H7 (cell line): Measurements from ENCODE around the gene AP4M1. TPM values are rescaled to one million over a fixed set of nuclear protein-coding genes. Genes with fewer than 3 reads are reported as not detected.

Experiments used
- DNase-seq: peaks from one replicate; pipeline ENCODE4 v3.0.0; 2012
- H3K27me3 ChIP-seq: 2 replicates; pipeline ENCODE4 v1.6.0; 2011; ENCODE audit warnings: mild to moderate bottlenecking, low read length; ENCODE audit not compliant: control insufficient read depth, insufficient read depth
- H3K36me3 ChIP-seq: replicated peaks from 2 replicates; pipeline ENCODE4 v1.5.1; 2011; ENCODE audit warnings: low read length; ENCODE audit not compliant: control insufficient read depth, insufficient read depth
- H3K4me3 ChIP-seq: 2 replicates; pipeline ENCODE4 v1.5.1; 2011; ENCODE audit warnings: low read depth, mild to moderate bottlenecking, control low read depth, low read length, moderate library complexity; ENCODE audit not compliant: insufficient read depth
- total RNA-seq: library from RNA; depleted of rRNA; stranded (reverse); fragments of >200 nt; shearing (Covaris generic); gene quantifications from 2 replicates; pipeline ENCODE4 v1.2.3, GENCODE V29; 2014

AP4M1 gene
- total RNA-seq, 1 experiment from 2014 or later: 23.3 TPM

DNA sequence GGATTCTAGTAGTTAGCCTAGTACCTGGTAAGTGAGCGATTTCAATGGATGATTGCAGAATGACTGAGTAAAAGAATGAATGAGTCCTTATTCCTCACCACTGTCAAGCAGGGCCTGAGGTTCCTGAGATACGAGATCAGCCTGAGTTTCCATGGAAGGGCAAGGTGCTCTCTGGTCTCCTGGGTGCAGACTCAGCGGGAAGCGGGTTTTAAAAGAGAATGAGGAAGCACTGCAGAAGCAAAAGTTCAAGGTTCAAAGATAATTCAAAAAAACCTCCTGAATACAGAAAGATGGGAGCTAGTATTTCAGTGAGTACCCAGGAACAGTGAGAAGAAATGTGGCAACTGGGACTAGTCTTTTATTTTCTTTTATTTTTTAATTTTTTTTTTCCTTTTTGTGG, 24.2 kb upstream of the AP4M1 start:
- no peak for DNase-seq
- Histone ChIP-seq H3K27me3 (no peaks in the 10 kb centered on the region), H3K4me3 (no peak overlapping the region), H3K36me3 (peaks cover 57% of the 10 kb centered on the region)

DNA sequence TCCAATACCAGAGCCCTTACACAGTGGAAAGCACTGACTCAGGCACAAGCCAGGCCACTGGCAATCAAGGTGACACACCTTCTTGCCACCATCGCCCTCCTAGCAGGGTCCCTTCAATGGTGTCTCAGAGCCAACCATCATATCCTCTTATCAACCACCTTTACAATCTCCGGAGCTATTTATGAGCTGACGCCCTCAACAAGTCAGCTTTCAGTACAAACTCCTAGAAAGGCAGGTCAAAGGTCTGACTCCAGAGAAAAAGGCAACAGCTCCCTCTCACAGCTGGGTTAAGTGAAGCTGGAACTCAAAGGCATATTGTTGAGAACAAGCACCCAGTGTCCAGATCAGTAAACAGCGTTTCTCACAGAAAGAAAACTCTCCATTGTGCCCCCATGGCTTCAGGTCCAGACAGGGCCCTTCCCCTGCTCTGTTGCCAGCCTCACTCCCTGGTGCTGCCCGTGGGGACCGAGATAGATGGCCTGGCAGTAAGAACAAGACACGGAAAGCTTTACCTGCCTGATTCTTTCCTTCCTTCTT, 22.4 kb upstream of the AP4M1 start:
- H3K36me3 ChIP-seq: peaks cover 41% of the 10 kb centered on the region
- no peak overlapping the region for H3K4me3 ChIP-seq

DNA sequence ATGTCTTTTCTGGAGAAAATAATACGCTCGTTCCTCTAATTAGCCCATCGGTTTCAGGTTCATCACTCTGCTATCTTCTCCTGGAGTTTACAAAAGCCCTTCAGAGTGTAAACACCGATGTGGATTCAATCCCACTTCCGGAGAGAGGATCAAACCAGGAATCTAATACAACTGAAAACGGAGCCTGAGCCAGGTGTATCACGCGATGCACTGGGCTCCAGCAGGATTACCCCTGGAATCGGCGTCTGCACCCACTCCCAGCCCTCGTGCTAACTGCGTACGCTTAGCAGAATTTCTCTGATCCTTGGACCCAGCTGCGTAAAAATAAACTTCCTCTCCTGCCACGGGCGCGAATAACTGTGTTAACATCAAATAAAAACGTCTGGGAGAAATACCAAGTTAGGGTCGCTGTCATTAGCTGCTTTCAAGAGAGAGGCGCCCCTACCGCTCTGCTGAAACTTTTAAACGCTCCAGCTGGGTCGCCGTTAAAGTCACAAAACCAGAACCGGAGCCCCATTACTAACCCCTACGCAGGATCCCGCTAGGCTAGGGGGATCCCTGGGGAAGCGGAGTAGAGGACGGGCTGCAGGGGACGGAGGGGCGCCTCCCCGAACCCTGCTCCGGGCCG, 20.4 kb upstream of the AP4M1 start:
- Histone ChIP-seq H3K36me3 (peaks cover 23% of the 10 kb centered on the region), H3K4me3 (peak overlapping the region; percentile 91), H3K27me3 (no peaks in the 10 kb centered on the region)
- peak; percentile 57 for DNase-seq

More for the DNA sequence above, 22.4 kb upstream of the AP4M1 start:
- no peak for DNase-seq
- H3K27me3 ChIP-seq: no peaks in the 10 kb centered on the region

DNA sequence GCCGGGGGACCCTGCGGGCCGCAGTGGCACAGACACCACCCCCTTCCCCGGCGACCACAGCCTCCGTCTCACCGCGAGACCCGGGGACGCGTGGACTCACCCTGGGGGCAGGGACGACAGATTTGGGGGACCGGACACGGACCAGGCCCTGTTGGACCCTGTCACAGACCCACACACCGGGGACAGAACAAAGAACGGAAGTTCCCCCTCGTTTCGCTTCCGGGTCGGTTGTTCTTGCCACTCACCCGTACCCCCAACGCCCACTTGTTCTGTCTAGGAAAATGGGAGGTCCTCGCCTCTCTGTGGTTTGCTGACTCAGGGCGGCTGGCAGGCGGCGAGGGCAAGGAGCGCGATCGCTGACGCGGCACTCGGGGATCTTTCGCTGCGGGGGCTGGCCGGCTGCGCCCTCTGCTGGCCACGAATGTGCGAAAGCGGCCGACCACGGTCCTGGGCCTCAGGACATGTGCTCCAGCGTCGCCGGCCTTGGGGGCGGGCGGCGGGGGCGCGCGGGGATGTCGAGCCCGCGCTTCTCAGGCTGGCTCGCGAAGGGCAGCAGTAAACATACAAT, 19.8 kb upstream of the AP4M1 start, which contains the start of gene ZNF3:
ZNF3 (minus strand) TSS at position 189 of the 568 bp plus-strand sequence. CDS start 4,366 bp downstream, outside the sequence.
- peak; percentile 97 for DNase-seq
- H3K4me3 ChIP-seq: peak within 1 kb of the TSS; percentile 91
- H3K27me3 ChIP-seq: no peaks in the 10 kb centered on the region
- peaks cover 20% of the 10 kb centered on the region for H3K36me3 ChIP-seq

DNA sequence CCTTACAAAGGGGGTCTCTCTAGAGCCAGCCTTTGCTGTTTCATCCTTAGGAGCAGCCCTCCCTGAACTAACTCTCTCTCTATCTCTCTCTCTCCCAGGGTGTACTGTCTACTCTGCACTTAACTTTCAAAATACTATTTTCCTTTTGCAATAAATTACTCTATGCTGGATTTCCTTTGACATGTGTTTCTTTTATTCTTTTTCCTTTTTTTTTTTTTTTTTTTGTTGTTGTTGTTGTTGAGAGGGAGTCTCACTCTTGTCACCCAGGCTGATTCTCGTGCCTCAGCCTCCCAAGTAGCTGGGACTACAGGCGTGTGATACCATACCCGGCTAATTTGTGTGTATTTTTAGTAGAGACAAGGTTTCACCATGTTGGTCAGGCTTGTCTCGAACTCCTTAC, 18.5 kb upstream of the AP4M1 start:
- peak; percentile 37 for DNase-seq

DNA sequence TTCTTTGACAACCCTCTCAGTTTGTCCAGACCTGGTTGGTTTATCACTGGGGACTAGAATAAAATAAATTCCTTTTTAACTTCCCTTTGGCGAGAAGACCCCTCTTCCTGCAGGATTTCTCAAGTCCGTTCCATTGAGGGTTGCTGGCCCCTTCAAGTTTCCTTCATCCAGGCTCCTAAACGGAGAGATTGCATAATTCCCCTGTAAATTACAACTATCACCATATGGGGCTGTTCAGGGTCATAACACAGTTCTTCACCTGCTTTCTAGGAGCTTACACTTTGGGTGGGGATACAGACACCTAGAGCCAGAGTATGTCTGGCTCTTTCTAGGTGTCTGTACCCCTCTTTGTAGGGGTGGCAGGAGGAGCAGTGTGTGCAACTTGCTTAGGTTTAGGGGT, 15.9 kb upstream of the AP4M1 start:
- Histone ChIP-seq H3K4me3 (no peak overlapping the region), H3K27me3 (no peaks in the 10 kb centered on the region), H3K36me3 (peaks cover 3% of the 10 kb centered on the region)
- DNase-seq: no peak

More for the DNA sequence above, 18.5 kb upstream of the AP4M1 start:
- Histone ChIP-seq H3K36me3 (peaks cover 14% of the 10 kb centered on the region), H3K27me3 (no peaks in the 10 kb centered on the region), H3K4me3 (no peak overlapping the region)

DNA sequence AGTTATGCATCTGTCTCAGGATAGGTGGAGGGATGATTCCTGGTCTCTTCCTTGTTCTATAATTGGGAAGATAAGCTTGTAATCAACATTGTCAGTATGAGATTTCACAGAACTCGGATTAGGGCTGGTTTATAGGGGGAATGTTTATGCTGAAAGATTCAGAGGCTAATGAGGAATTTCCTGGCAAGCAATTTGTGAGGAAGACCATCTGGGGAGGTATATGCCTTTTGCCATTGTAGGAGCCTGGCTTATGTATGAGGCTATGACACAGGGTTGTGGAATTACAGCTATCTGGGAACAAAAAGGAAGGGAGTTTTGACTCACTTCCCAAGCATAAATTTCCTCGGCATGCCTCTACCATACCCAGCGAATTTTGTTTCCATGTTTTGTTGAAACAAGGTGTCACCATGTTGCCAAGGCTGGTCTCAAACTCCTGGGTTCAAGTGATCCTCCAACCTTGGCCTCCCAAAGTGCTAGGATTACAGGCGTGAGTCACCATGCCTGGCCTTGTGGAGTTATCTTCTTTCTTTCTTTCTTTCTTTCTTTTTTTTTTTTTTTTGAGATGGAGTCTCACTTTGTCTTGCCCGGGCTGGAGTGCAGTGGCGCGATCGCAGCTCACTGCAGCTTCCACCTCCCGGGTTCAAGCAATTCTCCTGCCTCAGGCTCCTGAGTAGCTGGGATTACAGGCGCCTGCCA, 14.2 kb upstream of the AP4M1 start:
- Histone ChIP-seq H3K36me3 (peaks cover 12% of the 10 kb centered on the region), H3K27me3 (no peaks in the 10 kb centered on the region), H3K4me3 (no peak overlapping the region)
- DNase-seq: no peak

DNA sequence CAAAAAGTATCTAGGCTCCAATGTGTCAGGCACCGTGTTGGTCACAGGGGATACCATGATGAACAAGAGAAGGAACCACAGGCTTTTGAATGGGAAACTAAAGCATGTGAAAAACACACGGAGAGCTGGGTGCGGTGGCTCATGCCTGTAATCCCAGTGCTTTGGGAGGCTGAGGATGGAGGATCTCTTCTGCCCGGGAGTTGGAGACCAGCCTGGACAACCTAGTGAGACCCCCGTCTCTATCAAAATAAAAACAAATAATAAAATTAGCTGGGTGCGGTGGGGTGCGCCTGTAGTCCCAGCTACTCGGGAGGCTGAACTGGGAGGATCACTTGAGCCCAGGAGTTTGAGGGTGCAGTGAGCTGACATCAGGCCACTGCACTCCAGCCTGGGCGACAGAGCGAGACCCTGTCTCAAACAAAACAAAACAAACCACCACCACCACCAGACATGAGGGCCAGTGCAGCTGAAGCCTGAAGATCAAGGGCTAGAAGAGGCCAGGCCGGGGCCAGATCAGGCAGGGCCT, 13.3 kb upstream of the AP4M1 start:
- H3K36me3 ChIP-seq: peaks cover 21% of the 10 kb centered on the region
- no peaks in the 10 kb centered on the region for H3K27me3 ChIP-seq
- DNase-seq: no peak
- H3K4me3 ChIP-seq: peak overlapping the region; percentile 94

DNA sequence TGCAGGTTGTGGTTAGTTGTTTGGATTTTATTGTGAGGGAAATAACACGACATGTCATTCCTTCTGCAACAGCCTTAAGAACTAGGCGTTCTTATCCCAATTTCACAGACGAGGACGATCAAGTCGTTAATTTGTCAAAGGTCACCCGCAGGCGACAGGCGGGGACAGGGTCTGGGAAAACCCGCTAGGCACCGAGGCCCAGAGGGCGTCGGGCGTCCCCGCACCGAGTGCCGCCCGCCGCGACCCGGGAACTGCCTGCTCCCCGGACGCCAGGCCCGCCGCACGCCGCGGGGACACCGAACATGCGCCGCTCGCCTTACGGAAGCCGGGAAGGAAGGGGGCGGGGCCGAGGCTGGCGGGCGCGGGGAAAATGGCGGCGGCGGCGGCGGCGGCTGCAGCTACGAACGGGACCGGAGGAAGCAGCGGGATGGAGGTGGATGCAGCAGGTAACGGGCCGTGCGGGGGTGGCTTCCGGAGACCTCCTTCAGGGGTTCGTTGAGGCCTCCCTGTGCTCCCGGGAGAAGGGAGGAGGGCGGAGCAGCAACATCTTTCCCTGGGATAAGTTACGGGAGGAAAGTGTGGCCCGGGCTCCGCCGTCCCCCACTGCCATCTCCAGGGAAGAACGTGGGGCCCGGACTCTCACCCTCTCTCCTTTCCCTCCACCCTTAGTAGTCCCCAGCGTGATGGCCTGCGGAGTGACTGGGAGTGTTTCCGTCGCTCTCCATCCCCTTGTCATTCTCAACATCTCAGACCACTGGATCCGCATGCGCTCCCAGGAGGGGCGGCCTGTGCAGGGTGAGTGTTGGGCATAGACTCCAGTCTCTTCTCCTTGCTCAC, 12.6 kb upstream of the AP4M1 start, which contains the start of gene COPS6:
COPS6 (plus strand) TSS at position 349 of the 837 bp plus-strand sequence; CDS start at position 371, 22 bp downstream.
- peak; percentile 95 for DNase-seq
- no peaks in the 10 kb centered on the region for H3K27me3 ChIP-seq
- peaks cover 28% of the 10 kb centered on the region for H3K36me3 ChIP-seq
- peak within 1 kb of the TSS; percentile 94 for H3K4me3 ChIP-seq

DNA sequence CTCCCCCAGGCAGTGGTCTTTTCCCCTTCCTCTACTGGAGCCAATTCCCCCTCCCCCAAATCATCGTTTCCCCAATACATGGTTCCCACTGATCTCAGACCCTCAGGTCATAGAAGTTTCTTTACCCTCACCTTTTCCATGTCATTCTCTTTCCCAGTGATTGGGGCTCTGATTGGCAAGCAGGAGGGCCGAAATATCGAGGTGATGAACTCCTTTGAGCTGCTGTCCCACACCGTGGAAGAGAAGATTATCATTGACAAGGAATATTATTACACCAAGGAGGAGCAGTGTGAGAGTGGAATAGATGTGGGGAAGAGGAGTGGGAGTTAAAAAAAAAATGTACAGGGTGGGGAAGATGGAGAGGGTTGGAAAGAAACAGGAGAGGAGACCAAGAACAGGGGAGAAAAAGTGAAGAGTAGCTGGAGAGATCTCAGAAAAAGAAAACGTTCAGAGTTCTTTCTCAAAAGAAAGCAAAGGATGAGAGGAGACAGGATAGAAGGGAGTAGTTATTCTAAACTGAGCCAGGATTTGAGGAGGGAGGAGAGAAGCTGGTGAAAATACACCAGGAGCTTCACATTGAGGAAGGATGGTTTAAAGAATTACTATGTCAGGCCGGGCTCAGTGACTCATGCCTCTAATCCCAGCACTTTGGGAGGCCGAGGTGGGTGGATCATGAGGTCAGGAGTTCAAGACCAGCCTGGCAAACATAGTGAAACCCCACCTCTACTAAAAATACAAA, 11.8 kb upstream of the AP4M1 start:
- DNase-seq: peak; percentile 6
- H3K4me3 ChIP-seq: peak overlapping the region; percentile 94
- H3K36me3 ChIP-seq: peaks cover 35% of the 10 kb centered on the region
- no peaks in the 10 kb centered on the region for H3K27me3 ChIP-seq

DNA sequence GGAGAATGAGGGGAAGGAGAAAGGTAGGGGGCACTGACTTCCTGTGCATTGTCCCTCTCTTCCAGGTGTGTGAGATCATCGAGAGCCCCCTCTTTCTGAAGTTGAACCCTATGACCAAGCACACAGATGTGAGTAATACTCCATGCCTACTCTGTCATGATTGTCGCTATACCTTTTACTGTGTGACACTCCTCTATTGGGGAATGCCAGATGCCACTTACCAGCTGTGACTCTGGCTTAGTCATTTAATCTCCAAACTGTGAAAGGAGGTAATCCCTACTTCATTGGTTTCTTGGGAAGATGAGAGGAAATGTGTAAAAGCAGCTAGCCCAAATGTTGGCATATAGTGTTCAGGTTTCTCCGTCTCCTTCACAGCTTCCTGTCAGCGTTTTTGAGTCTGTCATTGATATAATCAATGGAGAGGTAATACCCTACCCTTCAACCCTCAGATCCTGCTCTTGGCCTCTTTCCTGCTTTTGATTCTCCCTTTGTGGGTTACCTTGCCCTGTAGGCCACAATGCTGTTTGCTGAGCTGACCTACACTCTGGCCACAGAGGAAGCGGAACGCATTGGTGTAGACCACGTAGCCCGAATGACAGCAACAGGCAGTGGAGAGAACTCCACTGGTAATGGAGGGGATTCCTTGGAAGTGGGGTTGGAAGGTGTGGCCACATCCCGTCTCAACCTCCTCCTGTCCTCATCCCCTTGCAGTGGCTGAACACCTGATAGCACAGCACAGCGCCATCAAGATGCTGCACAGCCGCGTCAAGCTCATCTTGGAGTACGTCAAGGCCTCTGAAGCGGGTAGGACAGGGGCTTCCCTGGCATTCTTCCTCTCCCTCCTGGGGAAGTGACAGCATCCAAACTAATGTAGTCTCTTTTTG, 10.7 kb upstream of the AP4M1 start:
- DNase-seq: no peak
- H3K36me3 ChIP-seq: peaks cover 45% of the 10 kb centered on the region
- H3K4me3 ChIP-seq: no peak overlapping the region
- H3K27me3 ChIP-seq: no peaks in the 10 kb centered on the region

DNA sequence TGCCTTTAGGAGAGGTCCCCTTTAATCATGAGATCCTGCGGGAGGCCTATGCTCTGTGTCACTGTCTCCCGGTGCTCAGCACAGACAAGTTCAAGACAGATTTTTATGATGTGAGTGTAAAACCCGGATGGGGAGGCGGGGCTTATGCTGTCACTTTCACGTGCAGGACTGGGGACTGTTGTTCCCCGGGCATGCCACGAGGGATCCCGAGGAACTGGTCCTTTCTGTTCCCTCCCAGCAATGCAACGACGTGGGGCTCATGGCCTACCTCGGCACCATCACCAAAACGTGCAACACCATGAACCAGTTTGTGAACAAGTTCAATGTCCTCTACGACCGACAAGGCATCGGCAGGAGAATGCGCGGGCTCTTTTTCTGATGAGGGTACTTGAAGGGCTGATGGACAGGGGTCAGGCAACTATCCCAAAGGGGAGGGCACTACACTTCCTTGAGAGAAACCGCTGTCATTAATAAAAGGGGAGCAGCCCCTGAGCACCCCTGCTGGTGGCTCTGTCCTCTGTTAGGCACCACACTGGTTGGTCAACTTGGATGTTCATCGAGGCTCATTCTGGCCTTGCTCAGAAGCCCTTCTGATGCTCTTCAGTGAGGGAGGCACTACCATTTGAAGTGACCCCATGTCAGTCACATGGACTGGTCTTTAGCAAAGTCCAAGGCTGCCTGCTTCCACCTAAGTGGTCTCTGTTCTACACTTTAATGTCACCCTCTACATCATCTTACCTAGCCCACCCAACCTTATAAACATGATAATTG, 9.8 kb upstream of the AP4M1 start:
- Histone ChIP-seq H3K36me3 (peaks cover 50% of the 10 kb centered on the region), H3K27me3 (no peaks in the 10 kb centered on the region), H3K4me3 (no peak overlapping the region)
- DNase-seq: peak; percentile 64
